CD4-positive, alpha-beta T cell treated with Interleukin-17A for 4 hours (primary cell): Measurements from ENCODE around the gene KCNIP3.

Source experiments
- DNase-seq: peaks from one replicate; pipeline ENCODE4 v3.0.0-alpha.2; 2020; ENCODE audit warnings: mixed read lengths

The KCNIP3 gene

DNA sequence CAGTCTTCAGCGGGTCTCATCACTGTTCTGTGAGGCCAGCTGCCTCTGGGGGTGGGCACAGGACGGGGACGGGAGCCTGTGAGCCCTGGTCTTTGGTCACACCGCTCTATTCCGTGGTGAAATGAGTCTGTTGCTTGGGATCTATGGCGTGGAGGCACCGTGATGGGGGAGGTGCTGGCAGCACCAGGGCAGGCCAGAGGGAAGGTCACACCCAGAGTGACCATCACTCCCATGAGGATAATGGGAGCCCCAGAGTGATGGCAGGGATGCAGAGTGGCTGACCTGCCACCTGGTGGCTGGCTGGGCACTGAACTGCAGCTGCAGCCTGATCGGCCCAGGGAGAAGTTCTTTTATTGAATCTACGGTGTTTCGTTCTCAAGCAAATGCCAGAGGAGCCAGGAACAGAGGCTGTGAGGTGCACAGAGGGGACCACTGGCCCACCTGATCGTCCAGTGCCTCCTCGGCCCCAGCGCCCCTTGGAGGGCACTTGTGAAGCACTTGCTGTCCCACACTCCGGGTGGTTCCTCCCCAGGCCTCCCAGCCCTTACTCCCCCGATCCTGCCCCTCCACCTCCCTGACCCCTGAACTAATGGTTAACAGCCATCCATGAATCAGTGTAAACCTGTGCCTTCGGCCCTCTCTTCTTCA lies 17.9 kb downstream of the KCNIP3 start:
- no peak for DNase-seq

DNA sequence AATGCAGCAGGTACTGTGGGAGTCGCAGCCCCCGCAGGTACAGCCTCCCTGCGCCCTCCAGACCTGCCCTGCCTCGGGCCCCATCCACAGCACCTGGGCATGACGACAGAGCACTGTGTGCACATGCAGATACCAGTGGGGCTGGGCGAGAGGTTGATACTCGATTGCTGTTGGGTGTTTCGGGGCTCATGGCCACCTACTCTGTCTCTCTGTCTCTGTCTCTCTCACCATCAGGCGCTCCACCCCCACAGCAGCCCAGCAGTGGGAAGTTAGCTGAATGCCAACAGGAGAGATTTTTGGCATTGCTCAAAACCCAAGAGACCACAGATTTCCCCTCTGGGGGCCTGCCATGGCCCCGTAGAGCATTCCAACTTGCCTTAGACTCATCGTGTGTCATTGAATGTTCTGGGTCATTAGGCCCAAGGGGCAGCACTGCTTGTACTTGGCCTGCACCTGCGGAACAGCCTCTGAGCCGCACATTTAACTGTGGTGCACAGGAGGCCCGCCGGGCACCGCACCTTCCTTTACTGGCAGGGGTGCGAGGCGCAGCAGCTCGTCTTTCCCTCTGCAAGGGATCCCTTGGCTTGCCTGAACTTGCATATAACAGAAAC lies 18.8 kb downstream of the KCNIP3 start:
- DNase-seq: no peak

DNA sequence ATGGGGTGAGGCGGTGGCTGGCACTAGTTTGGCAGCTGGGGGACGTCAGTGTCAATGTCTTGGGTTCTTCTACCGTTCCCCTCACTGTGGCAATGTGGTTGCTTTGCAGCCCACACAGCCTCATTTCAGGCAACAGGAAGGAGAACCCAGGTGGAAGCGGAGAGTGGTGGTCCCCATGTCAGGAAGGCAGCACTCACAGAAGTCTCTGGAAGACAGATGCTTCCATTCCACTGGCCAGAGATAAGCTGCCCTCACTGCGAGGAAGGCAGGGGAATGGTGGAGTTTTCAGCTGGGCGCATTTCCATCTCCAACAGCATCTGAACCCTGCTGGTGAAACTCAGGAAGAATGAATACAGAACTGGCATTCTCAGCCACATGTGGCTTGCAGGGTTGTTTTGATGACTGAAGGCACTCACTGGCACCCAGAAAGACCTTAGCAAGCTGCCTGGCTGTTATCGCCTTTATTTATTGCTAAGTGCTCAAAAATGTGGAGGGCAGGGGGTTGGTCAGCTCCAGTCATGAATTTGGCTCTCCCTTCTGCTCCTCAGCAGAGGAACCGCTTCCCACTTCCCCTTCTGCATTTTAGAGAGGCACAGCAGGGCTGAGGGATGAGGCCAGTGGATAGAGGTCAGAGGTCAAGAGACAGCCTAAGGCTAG lies 19.4 kb downstream of the KCNIP3 start:
- no peak for DNase-seq

DNA sequence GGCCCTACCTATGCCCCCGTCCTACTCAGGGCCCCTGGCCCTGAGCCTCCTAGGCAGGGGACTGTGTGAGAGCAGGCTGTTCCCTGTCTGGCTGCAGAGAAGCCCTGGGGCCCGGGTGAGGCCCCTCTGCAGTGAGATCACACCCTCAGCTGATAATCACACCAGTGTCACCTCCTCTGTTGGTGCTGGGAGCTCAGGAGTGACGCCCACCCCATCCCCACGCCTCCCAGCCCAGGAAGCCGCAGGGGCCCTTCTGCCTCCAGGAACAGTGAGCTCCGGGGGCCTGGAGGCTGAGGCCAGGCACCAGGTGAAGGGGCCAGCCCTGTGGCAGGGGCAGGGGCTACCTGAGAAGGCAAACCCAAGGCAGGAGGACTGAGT lies 20.0 kb downstream of the KCNIP3 start:
- DNase-seq: no peak

DNA sequence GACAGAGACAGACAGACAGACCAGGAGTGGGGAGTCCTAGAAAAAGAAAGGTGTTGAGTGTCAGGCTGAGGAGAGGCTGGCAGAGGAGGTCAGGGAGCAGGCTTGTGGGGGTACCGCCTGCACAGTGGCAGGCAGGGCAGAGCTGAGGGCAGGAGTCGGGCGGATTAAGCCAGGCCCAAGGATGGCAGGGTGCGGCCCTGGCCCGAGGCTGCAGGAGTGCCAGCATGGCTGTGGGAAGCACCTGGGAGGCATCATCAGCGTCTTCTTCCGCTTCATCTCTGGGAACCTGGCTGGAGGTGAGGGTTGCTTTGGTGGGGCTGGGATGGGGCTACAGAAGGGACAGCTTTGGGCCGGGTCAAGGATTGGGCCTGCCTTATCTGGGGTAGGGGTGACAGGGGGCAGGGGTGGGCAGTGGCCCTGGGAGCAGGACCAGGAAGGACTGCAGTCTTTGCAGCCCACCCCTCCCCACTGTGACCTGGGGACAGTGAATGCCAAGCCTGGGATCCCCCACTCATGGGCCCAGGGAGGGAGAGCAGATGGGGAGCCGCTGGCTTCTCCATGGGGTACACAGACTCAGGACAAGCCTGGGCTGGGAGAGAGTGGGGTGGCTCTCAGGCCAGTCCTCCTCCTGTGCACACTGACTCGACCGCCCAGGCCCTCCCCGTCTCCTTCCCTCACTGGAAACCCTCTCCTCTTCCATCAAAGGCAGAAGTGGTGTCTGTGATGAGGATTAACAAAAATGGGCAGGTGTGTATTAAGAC lies 20.7 kb downstream of the KCNIP3 start:
- no peak for DNase-seq

DNA sequence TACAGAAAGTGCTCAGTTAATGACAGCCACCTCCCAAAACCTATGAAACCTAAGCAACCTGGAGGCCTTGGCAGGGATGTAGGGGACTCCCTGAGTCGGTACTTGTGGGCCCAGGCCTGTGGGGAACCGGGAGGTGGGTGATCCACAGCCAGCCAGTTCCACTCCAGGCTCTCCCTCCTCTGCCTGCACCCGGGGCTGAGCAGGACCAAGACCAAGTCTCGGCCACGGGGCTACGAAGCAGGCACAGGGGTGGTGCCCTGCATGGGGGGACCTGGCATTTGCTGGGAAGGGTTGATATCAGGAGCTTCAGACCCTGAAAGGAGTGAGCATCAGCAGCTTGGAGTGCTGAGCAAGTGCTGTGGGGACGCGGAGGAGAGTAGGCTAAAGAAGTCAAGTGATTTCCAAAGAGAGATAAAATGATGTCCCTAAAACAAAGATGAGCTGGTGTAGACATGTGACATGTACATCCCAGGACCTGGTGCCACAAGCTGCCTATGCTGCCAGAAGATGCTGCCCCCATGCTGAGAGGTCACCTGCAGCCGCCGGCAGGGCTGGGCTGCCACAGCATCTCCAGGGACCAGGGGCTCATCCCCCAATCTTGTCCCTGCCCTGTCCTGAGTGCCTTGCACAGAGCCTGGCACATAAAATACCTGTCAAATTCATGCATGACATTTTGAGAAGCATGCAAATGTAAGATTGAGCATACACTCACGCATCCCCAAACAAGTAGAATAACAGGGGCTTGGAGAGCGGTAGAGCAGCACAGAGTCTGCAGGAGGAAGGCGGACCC lies 21.5 kb downstream of the KCNIP3 start:
- DNase-seq: no peak

DNA sequence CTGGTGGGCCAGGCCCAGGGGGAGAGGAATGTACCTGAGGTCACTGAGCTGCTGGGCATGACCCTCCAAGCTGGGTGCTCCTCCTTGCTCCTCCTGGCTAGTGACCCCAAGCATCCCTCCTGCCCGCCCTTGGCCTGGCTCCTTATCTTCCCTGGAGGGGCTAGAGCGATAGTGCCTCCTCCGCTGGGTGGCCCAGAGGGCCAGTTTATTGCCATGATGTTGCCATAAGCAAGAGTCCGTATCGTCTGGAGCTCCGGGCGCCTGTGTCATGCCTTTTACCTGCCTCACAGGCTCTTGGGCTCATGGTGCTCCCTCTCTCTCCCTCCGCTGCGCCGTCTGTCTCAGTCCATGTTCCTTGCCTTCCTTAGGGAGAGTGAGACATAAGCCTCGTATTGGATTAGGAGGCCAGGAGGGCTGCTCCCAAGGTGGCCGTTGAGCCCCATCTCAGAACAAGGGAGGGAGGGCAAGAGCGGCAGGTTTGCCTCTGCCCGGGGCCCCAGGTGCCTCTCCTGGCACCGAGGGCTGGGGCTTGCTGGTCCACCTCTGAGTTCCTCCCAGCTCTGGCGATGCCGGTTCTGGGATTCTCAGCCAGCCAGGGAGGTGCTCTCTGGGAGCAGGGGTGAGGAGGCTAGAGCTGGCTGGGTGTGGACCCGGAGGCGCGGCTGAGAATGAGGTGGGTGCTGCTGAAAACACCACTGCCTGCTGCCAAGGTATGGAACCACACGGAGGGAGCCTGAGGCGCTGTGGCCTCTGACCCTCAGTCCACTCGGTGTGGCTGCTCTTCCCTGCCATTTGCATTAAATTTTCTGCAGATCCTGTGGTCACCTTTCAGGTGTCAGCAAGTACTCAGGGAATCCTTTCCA lies 22.6 kb downstream of the KCNIP3 start:
- no peak for DNase-seq

DNA sequence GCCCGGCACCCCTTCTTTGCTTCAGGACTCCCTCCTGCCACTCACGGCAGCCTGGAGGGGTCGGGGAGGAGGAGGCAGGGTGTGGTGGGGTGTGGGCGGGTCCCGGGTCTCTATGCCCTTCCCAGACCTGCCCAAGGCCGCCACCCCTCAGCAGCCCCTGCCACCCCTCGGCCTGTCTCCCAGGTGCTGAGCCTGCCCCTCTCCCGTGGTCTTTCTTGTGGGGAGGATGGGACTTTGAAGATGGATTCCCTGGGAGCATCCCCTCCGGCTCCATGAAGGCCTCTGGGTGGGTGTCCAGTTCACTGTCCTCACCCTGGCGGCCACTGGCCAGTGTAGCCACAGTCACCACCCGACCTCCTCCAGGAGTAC lies 23.2 kb downstream of the KCNIP3 start:
- DNase-seq: no peak

DNA sequence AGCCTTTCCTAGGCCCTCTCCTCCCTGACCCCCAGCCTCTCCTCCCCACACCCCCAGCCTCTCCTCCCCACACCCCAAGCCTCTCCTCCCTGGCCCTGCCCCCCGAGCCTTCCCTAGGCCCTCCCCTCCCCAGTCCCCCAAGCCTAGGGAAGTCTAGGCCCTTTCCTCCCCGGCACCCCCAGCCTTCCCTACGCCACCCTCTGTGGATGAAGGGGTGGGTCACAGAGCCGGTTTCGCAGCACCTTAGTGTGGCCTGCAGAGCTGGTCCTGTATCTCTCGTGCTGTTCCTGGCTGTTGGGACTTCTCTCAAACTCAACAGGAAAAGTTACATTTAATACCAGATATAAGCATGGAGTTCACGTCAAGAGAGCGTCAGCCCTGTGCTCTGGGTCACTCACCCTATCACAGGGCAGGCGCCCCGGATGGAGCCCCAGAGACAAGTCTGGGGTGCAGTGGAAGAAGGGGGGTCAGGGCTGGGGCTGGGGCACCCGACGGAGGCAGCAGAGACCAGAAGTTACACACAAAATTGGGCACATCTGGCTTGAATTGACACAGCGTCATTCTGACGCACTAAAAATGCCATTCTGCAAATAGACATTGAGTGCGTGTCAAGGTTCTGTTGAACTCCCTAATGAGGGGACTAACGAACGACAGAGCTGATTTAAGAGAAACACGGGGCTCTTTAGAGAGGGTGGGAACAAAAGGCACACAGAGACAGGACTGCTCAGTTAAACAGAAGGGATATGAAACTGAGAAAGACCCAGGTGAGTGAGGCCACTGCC lies 24.0 kb downstream of the KCNIP3 start:
- DNase-seq: no peak

DNA sequence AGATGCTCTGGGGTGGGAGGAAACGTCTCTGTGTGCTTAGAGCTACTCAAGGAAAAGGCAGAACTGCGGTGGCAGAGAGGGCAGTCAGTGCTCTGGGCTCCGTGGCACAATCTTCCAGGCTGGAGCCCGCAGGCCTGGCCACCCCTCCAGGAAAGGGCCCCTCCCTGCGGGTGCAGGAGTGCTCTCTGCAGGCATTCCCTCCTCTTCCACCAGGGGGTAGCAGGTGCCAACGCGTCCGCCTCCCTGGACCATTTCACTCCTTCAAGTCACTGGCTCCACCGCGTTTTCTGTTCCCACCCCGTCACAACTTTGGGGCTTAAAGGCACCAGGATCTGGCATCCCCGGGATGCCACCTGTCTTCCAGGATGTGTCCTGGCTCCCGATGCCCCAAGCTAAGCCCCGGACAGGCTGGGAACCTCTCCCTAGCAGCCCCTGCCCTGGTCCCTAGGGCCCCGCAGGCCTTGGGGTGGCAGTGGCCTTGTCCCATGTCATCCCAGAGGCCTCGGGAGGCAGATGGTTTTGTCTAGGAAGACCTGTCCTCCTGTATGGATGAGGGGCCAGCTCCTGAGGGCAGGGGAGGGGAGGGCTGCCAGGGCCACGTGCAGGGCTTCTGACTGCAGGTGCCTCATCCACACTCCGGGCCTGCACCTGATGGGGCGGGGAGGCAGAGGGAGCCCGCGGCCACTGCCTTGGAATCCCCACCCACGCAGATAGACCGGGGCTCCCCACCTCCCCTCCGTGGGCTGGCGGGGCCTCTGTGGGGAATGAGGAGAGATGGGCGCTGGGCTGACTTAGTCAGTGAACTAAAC lies 26.4 kb downstream of the KCNIP3 start:
- DNase-seq: no peak

DNA sequence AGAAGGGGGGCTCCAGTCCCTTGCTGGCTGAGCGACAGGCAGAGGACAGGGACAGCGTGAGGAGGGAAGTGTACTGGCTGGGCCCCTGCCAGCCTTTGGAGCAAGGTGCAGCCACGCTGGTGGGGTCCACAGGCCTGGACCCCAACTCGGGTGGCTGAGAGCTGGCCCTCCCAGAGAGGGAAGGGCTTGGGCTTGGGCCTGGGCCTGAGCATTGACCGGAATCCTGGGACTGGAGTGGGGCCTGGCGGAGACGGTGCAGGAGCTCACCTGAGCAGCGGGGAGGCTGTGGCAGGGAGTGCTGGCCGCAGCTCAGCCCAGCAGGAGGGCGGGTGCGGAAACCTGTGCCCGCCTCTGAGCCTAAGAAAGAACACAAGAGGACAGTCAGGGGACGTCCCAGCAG lies 27.9 kb downstream of the KCNIP3 start:
- DNase-seq: no peak

DNA sequence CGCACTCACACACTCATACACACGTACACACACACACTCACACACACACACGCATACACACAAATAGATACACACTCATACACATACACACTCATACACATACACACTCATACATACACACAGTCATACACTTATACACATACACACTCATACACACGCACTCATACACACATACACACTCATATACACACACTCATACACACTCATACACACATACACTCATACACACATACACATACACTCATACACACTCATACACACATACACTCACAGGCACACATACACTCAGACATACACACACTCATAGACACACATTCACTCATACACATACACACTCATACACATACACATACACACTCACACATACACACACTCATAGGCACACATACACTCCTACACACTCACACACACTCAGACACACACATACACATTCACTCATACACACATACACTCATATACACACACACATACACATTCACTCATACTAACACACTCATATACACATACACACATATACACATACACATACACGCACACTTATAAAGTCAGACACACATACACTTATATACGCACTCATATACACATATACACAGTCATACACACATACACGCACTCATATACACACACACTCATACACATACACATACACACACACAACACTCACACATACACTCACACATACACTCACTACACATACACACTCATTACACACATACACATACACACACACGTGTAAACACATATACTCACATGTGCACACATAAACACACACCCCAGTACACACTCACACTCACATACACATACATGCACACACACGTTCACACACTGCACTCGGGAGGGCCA lies 28.7 kb downstream of the KCNIP3 start:
- DNase-seq: no peak

DNA sequence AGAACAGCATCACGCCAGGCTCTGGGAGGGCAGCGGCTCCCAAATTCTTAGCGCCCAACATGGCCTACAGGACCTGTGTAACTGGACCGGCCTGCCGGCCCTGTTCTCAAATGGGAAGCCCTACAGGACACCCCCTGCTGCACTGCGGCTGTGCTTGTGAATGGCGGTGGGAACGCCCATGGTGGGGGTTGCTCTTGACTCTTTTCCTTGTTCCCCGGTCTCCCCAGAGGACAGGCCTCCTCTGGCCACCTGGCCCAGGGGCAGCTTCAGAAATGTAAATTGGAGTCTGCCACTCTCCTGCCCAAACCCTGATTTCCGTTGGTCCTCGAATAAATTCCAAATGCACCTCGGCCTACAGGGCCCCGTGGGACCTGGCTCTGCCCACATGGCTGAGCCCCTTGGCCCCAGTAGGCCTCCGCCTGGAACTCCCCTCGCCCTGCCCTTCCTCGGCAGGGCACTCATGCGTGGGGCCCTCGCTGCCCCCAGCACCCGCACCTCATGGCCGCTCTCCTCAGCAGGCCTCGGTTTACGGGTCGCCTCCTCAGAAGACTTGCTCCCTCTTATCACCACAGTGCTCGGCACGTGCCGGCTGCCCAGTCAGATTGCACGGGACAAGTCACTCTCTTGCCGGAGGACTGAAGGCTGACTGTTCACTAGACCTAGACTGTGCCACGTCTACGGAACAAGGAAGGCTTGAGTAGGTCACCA lies 29.4 kb downstream of the KCNIP3 start:
- no peak for DNase-seq

DNA sequence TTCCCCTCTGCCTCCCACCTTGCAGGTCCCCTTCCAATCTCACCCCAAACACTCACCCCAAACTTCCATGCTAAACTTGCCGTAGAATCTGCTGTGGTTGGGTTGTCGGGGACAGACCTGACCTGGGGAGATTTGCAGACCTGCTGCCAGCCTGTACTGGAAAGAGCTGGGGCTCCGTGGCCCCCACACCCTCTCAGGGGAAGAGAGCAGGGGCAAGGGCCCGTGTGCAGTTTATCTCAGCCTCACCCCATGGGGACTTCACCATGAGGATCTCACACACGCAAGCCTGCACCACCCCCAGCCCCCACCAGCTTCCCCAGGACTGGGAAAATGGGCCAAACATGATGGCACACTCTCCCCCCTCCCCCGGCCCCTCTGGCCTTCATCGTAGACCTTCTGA lies 30.7 kb downstream of the KCNIP3 start:
- no peak for DNase-seq

DNA sequence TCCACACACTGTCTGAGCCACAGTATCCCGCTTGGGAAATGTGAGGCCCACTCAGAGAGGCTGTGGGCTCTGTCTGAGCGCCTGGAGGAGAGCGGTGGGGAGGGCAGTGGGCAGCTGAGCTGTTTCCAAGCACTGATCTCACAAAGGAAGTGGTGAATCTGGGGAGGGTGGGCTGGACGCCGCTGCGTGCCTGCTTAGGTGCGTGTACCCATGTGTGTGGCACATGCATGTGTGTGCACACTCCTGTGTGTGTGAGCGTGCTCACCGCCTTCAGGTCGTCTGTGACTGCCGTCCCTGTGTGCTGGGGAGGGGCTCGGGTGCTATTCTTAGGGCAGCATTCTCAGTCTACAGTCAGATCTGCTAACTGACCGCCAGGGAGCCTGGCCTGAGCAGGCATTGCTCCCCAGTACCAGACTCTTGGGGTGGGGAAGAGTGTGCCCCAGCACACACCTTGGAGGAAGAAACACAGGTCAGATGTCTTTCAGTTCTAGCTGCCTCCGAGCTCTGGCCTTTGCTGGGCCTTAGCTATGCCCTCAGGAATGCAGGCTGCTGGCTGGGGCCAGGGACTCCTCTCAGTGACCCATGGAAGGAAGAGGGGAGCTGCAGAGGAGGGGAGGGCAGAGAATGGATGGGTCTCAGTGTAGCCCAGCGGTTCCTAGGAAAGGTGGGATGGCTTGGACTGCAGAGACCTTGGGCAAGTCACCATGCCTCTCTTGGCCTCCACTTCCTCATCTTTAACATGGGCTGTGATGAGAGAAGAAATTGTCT lies 31.4 kb downstream of the KCNIP3 start:
- DNase-seq: no peak

DNA sequence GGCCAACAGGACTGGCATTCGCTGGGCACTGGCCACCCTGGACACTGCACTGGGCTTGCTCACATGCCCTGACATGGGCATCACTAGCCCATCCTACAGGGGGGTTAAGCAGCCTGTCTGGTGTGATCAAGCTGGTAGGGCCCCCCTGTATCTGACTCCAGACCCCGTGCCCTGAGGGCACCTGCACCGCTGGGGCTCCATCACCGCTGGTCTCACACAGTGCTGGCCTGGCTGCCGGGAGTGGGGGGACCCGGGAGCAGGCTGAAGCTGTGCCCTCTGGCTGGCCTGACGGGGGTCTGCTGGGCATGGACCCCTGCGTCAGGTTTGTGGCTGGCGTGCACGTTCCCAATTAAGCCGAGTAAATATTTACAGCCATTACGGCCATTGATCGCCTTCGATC lies 32.3 kb downstream of the KCNIP3 start:
- no peak for DNase-seq

DNA sequence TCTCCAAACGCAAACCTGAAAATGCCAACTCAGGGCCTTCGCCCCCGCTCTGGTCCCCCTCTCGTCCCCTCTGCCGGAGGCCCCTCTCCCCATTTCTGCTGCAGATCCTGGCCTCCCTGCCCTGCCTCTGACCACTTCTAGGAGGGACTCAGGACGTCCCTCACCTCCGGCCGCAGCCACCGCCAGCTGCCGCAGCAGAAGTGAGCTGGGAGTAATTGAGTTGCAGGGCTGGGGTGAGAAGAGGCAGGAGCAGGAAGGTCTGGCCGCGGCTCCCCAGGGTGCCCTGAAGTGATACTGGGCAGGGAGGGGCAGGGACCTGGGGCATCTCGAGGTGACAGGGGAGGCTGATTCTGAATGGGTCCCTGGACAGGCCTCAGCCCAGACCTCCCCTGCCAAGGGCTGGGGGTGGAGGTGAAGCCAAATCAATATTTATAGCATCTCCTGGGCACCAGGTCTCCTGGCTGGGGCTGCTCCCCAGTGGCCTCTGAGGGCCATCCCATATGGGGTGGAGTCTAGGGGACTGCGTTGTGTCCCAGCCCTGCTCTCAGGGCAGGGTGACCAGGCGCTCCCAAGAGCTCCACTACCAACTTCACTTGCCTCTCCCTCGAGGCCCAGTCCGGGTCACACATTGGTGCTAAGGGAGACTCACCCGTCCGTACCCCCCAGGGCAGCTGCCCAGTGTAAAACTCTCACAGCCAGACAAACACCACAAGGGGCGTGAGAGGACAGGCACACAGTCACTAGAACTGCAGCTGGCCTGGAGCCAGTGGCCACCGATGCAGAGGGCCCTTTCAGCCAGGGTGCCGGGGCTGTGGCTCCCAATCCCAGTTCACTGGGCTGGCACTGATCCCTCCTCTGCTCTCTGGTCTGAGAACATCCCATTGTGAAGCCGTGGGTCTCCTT lies 33.0 kb downstream of the KCNIP3 start:
- DNase-seq: no peak
